H9 (cell line): ENCODE results near the gene VPS41. TPM values are rescaled to one million over a fixed set of nuclear protein-coding genes. Genes with fewer than 3 reads are reported as not detected.

Experiments used
- DNase-seq: peaks from one replicate; pipeline ENCODE4 v3.0.0-alpha.2; 2017
- H2AFZ ChIP-seq: one replicate; pipeline ENCODE4 v1.6.1; 2013; ENCODE audit warnings: mild to moderate bottlenecking, low read length, control low read depth, moderate library complexity
- H2AK5ac ChIP-seq: 2 replicates; pipeline ENCODE4 v1.6.1; 2013; ENCODE audit warnings: low read length, control low read depth, mixed read lengths; ENCODE audit not compliant: insufficient read length
- H2BK120ac ChIP-seq: one replicate; pipeline ENCODE4 v1.6.1; 2013; ENCODE audit warnings: low read depth, mild to moderate bottlenecking, low read length, control low read depth, inconsistent platforms; ENCODE audit not compliant: poor library complexity, severe bottlenecking
- H2BK12ac ChIP-seq: 2 replicates; pipeline ENCODE4 v1.6.1; 2013; ENCODE audit warnings: low read length, control low read depth, mixed read lengths, low read depth; ENCODE audit not compliant: insufficient read length
- H2BK15ac ChIP-seq: 2 replicates; pipeline ENCODE4 v1.6.1; 2013; ENCODE audit warnings: low read depth, low read length, control low read depth
- H2BK20ac ChIP-seq: one replicate; pipeline ENCODE4 v1.6.1; 2013; ENCODE audit warnings: low read depth, mild to moderate bottlenecking, low read length, control low read depth, inconsistent platforms; ENCODE audit not compliant: poor library complexity, severe bottlenecking
- H2BK5ac ChIP-seq: 2 replicates; pipeline ENCODE4 v1.6.1; 2013; ENCODE audit warnings: low read length, control low read depth, mixed read lengths; ENCODE audit not compliant: insufficient read length
- H3K14ac ChIP-seq: 2 replicates; pipeline ENCODE4 v1.6.1; 2013; ENCODE audit warnings: low read length, control low read depth; ENCODE audit not compliant: insufficient read depth
- H3K18ac ChIP-seq: 2 replicates; pipeline ENCODE4 v1.6.1; 2013; ENCODE audit warnings: low read depth, mild to moderate bottlenecking, mixed read lengths, low read length, control low read depth; ENCODE audit not compliant: insufficient read length
- H3K23ac ChIP-seq: 2 replicates; pipeline ENCODE4 v1.6.1; 2013; ENCODE audit warnings: low read length, control low read depth, mixed read lengths, low read depth; ENCODE audit not compliant: insufficient read length
- H3K23me2 ChIP-seq: 2 replicates; pipeline ENCODE4 v1.6.1; 2013; ENCODE audit warnings: low read depth, mild to moderate bottlenecking, mixed read lengths, low read length, control low read depth; ENCODE audit not compliant: insufficient read length, poor library complexity, severe bottlenecking
- H3K27ac ChIP-seq: 2 replicates; pipeline ENCODE4 v1.5.1; 2013; ENCODE audit warnings: low read length, control low read depth, mixed read lengths, low read depth; ENCODE audit not compliant: insufficient read length
- H3K27me3 ChIP-seq: 2 replicates; pipeline ENCODE4 v1.6.1; 2013; ENCODE audit warnings: low read length, control low read depth, inconsistent platforms; ENCODE audit not compliant: insufficient read depth
- H3K4ac ChIP-seq: 2 replicates; pipeline ENCODE4 v1.6.1; 2013; ENCODE audit warnings: low read depth, mild to moderate bottlenecking, control low read depth, inconsistent platforms, low read length, moderate library complexity
- H3K4me1 ChIP-seq: 2 replicates; pipeline ENCODE4 v1.6.1; 2013; ENCODE audit warnings: low read length, control low read depth, inconsistent platforms; ENCODE audit not compliant: insufficient read depth
- H3K4me2 ChIP-seq: 2 replicates; pipeline ENCODE4 v1.6.1; 2013; ENCODE audit warnings: low read length, control low read depth, mixed read lengths; ENCODE audit not compliant: insufficient read length, insufficient read depth
- H3K56ac ChIP-seq: 2 replicates; pipeline ENCODE4 v1.6.1; 2013; ENCODE audit warnings: low read depth, mild to moderate bottlenecking, mixed read lengths, low read length, control low read depth; ENCODE audit not compliant: insufficient read length
- H3K79me1 ChIP-seq: 2 replicates; pipeline ENCODE4 v1.6.1; 2013; ENCODE audit warnings: low read depth, mild to moderate bottlenecking, moderate library complexity, low read length, control low read depth, inconsistent platforms; ENCODE audit not compliant: insufficient read depth, poor library complexity, severe bottlenecking
- H3K79me2 ChIP-seq: 2 replicates; pipeline ENCODE4 v1.6.1; 2013; ENCODE audit warnings: low read length, control low read depth, inconsistent platforms; ENCODE audit not compliant: insufficient read depth
- H3K9ac ChIP-seq: 2 replicates; pipeline ENCODE4 v1.6.1; 2013; ENCODE audit warnings: low read length, control low read depth, mixed read lengths; ENCODE audit not compliant: insufficient read length; ENCODE audit errors: extremely low read depth
- H3K9me3 ChIP-seq: one replicate; pipeline ENCODE4 v1.6.1; 2013; ENCODE audit warnings: low read depth, low read length, inconsistent platforms; ENCODE audit not compliant: control insufficient read depth
- H3T11ph ChIP-seq: one replicate; pipeline ENCODE4 v1.6.1; 2013; ENCODE audit warnings: mild to moderate bottlenecking, low read length, control low read depth, inconsistent platforms
- H4K20me1 ChIP-seq: one replicate; pipeline ENCODE4 v1.6.1; 2013; ENCODE audit not compliant: control insufficient read depth, insufficient read length, insufficient read depth
- H4K5ac ChIP-seq: 2 replicates; pipeline ENCODE4 v1.6.1; 2013; ENCODE audit warnings: low read depth, mild to moderate bottlenecking, mixed read lengths, low read length, control low read depth; ENCODE audit not compliant: insufficient read length
- H4K8ac ChIP-seq: replicated peaks from 2 replicates; pipeline ENCODE4 v1.6.1; 2013; ENCODE audit warnings: low read length, control low read depth, mixed read lengths, low read depth; ENCODE audit not compliant: insufficient read length
- H4K91ac ChIP-seq: 2 replicates; pipeline ENCODE4 v1.6.1; 2013; ENCODE audit warnings: low read depth, mild to moderate bottlenecking, moderate library complexity, mixed read lengths, low read length, control low read depth; ENCODE audit not compliant: insufficient read length
- H3K27ac Mint-ChIP-seq, 3 experiments: 2 replicates in 2 of 3; 3 replicates in 1 of 3; pipeline ENCODE4 v1.8.0; 2020 to 2021; ENCODE audit warnings: mixed read lengths in 3 of 3, mild to moderate bottlenecking in 1 of 3, moderate library complexity in 1 of 3
- H3K27me3 Mint-ChIP-seq: 2 replicates; pipeline ENCODE4 v1.8.0; 2021; ENCODE audit warnings: low read depth, mild to moderate bottlenecking, moderate library complexity, mixed read lengths
- H3K36me3 Mint-ChIP-seq, 3 experiments: 2 replicates in 2 of 3; 3 replicates in 1 of 3; pipeline ENCODE4 v1.8.0; 2020 to 2021; ENCODE audit warnings: low read depth in 3 of 3, mixed read lengths in 3 of 3; ENCODE audit not compliant: insufficient read depth in 1 of 3
- H3K4me1 Mint-ChIP-seq, 2 experiments: 2 replicates each; pipeline ENCODE4 v1.8.0; 2020; ENCODE audit warnings: mixed read lengths in 2 of 2
- H3K4me3 Mint-ChIP-seq, 2 experiments: 2 replicates in 1 of 2; 3 replicates in 1 of 2; pipeline ENCODE4 v1.8.0; 2020 to 2021; ENCODE audit warnings: mild to moderate bottlenecking in 2 of 2, mixed read lengths in 2 of 2, moderate library complexity in 1 of 2
- H3K9me3 Mint-ChIP-seq, 2 experiments: 2 replicates in 1 of 2; 3 replicates in 1 of 2; pipeline ENCODE4 v1.8.0; 2020; ENCODE audit warnings: mild to moderate bottlenecking in 2 of 2, mixed read lengths in 2 of 2, moderate library complexity in 1 of 2
- CTCF ChIP-seq: fragments of 200-600 bp; sonication (generic); conservative IDR thresholded peaks from 3 replicates; pipeline ENCODE4 v1.8.0; 2021; ENCODE audit warnings: antibody characterized with exemption, mild to moderate bottlenecking
- WGBS: extraction: QIAGEN DNeasy Blood & Tissue Kit; methylation state at CpG from one replicate; pipeline ENCODE4 v1.1.7; 2013; ENCODE audit warnings: missing lambda C conversion rate, low lambda C conversion rate, mixed read lengths; ENCODE audit not compliant: insufficient read length; ENCODE audit errors: extremely low coverage; 5-methylcytosine and 5-hydroxymethylcytosine counted together
- total RNA-seq: library from RNA; stranded (reverse); gene quantifications from 2 replicates; pipeline ENCODE4 v1.2.1, GENCODE V29; 2021

Gene VPS41
- total RNA-seq, 1 experiment from 2014 or later: 49.3 TPM

GRCh38 chr7:38828026-38828425, 81.0 kb downstream of the VPS41 start:
- no peaks in the 10 kb centered on the region for H3K27me3 Mint-ChIP-seq

More at GRCh38 chr7:38828026-38828425, 81.0 kb downstream of the VPS41 start:
- Mint-ChIP-seq H3K27ac (no peak overlapping the region), H3K36me3 (no peaks in the 10 kb centered on the region), H3K4me1 (peaks cover 7 to 10% of the 10 kb centered on the region in 2 experiments), H3K4me3 (no peak overlapping the region), H3K9me3 (no peaks in the 10 kb centered on the region)
- H3K18ac ChIP-seq: no peak overlapping the region
- no peak overlapping the region for H3K4ac ChIP-seq
- H3K4me1 ChIP-seq: no peaks in the 10 kb centered on the region
- H3K79me1 ChIP-seq: no peaks in the 10 kb centered on the region
- no peak overlapping the region for H2BK20ac ChIP-seq
- H2BK12ac ChIP-seq: no peak overlapping the region
- no peak overlapping the region for H3K14ac ChIP-seq
- no peaks in the 10 kb centered on the region for H3K23me2 ChIP-seq
- no peak overlapping the region for H2BK5ac ChIP-seq
- no peak overlapping the region for H4K91ac ChIP-seq
- no peak overlapping the region for H2AFZ ChIP-seq
- WGBS: no CpG with 5 or more reads among the region's 3 CpGs
- no peaks in the 10 kb centered on the region for H3K9me3 ChIP-seq
- no peak overlapping the region for H3T11ph ChIP-seq
- TF ChIP-seq CTCF: no peak
- H2AK5ac ChIP-seq: no peak overlapping the region
- no peak for DNase-seq
- no peak overlapping the region for H3K9ac ChIP-seq
- H4K20me1 ChIP-seq: no peaks in the 10 kb centered on the region
- no peak overlapping the region for H3K4me2 ChIP-seq
- no peak overlapping the region for H4K8ac ChIP-seq
- no peak overlapping the region for H3K27ac ChIP-seq
- no peaks in the 10 kb centered on the region for H3K27me3 ChIP-seq
- H3K23ac ChIP-seq: no peak overlapping the region
- H3K79me2 ChIP-seq: no peaks in the 10 kb centered on the region
- H4K5ac ChIP-seq: no peak overlapping the region
- no peak overlapping the region for H2BK15ac ChIP-seq
- H3K56ac ChIP-seq: no peak overlapping the region
- H2BK120ac ChIP-seq: no peak overlapping the region
